ENCODE data around the gene OSBPL8.

OSBPL8 gene

DNA sequence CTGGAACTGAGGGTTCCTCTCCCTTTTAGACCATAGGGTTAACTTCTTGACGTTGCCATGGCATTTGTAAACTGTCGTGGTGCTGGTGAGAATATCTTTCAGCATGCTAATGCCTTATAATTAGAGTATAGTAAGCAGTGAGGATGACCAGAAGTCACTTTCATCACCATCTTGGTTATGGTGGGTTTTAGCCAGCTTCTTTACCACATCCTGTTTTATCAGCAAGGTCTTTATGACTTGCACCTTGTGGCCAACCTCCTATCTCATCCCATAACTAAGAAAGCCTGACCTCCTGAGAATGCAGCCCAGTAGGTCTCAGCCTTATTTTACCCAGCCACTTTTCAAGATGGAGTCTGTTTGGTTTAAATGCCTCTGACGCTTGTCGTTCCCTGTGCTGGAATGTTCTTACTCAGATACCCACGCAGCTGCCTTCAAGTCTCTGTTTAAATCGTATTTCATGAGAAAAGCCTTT lies 255.5 kb downstream of the OSBPL8 start:
- DNase-seq (ENCODE audit: low read depth in 2 of 2): no peak

DNA sequence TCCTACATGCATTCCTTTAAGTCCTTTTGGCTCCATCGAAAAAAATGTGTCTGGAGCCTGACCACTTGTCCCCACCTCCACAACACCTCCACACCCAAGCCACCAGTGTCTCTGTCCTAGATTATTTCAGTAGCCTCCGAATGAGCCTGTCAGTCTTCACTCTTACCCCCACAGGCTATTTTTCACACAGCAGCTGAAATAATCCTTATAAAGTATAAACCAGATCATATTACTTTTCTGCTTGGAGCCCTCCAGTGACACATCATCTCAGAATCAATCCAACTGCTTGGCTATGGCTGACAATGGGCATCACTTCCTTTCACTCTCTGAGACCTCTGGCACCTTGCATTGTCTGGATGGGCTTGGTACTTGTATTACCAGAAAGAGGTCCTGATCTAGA lies 256.2 kb downstream of the OSBPL8 start:
- DNase-seq (ENCODE audit: low read depth in 2 of 2): no peak

Data from fibroblast of skin of left quadriceps (primary cell).